Stimulated activated CD8-positive, alpha-beta memory T cell treated with anti-CD3 and anti-CD28 coated beads, Interleukin-12 subunit alpha, Interleukin-12 subunit beta, amount 100 ng/mL, for 24 hours (primary cell): ENCODE results near the gene NFAT5.

Source experiments
- DNase-seq: peaks from one replicate; pipeline ENCODE4 v3.0.0-alpha.2; 2020; ENCODE audit errors: extremely low read depth

NFAT5 gene

GRCh38 chr16:69741951-69742904 lies 176.5 kb downstream of the NFAT5 start:
- no peak for DNase-seq

- no peak for DNase-seq
Observed at GRCh38 chr16:69744363-69745231, 178.8 kb downstream of the NFAT5 start.

GRCh38 chr16:69745232-69745612 lies 179.5 kb downstream of the NFAT5 start:
- no peak for DNase-seq

GRCh38 chr16:69745959-69746358 lies 180.2 kb downstream of the NFAT5 start:
- no peak for DNase-seq

GRCh38 chr16:69747115-69747514 lies 181.3 kb downstream of the NFAT5 start:
- DNase-seq: no peak

GRCh38 chr16:69748694-69749345 lies 183.1 kb downstream of the NFAT5 start:
- no peak for DNase-seq

- DNase-seq: no peak
Observed at GRCh38 chr16:69754143-69754468, 188.3 kb downstream of the NFAT5 start.
